Activated CD4-positive, alpha-beta T cell treated with anti-CD3 and anti-CD28 coated beads for 36 hours (primary cell): ENCODE data around the gene EFNA4. TPM values are rescaled to one million over a fixed set of nuclear protein-coding genes. Genes with fewer than 3 reads are reported as not detected.
A peak's percentile ranks its signal among the peaks of the same experiment; 100 is the strongest.

Experiments used
- ATAC-seq: fragments of 200-7000 bp; cut with Tn5 transposase; one replicate; pipeline ENCODE4 v1.10.0; 2021; ENCODE audit warnings: mild to moderate bottlenecking, moderate library complexity
- CTCF ChIA-PET: fragments of 350-600 bp; sonication (Branson Sonifier 250); formaldehyde crosslinking; loops from one replicate; lab custom pipeline; 2021; ENCODE audit warnings: antibody characterized with exemption; lab: Charles Lee
- POLR2A ChIA-PET: fragments of 350-600 bp; sonication (Branson Sonifier 250); formaldehyde crosslinking; loops from one replicate; lab custom pipeline; 2021; ENCODE audit warnings: antibody characterized with exemption, inconsistent platforms; lab: Charles Lee
- DNase-seq: peaks from one replicate; pipeline ENCODE4 v3.0.0-alpha.2; 2020
- H3K27ac Mint-ChIP-seq: one replicate; pipeline ENCODE4 v1.8.0; 2021; ENCODE audit warnings: mixed read lengths
- H3K27me3 Mint-ChIP-seq: one replicate; pipeline ENCODE4 v1.8.0; 2021; ENCODE audit warnings: mixed read lengths
- H3K36me3 Mint-ChIP-seq: one replicate; pipeline ENCODE4 v1.8.0; 2021; ENCODE audit warnings: low read depth, mixed read lengths
- H3K4me1 Mint-ChIP-seq: one replicate; pipeline ENCODE4 v1.8.0; 2021; ENCODE audit warnings: mixed read lengths
- H3K4me3 Mint-ChIP-seq: one replicate; pipeline ENCODE4 v1.8.0; 2021; ENCODE audit warnings: mild to moderate bottlenecking, moderate library complexity, mixed read lengths
- H3K9me3 Mint-ChIP-seq: one replicate; pipeline ENCODE4 v1.8.0; 2021; ENCODE audit warnings: low read depth, mixed read lengths
- intact Hi-C, 2 experiments: fragments of 100-400 bp; cut with DNase I in 1 of 2; cut with micrococcal nuclease in 1 of 2; formaldehyde crosslinking; loops; one replicate each; pipeline versions ENCODE4 v1.14.2 to v1.15.1; 2022 to 2024; cut with DNase I, micrococcal nuclease
- total RNA-seq, 2 experiments: library from RNA; stranded (reverse); gene quantifications; one replicate each; pipeline ENCODE4 v1.2.3, GENCODE V29; 2021

EFNA4 gene
- total RNA-seq, 2 experiments from 2014 or later = 6.3 to 6.5 TPM

GRCh38 chr1:155043301-155043702 is 20.2 kb upstream of the EFNA4 start:
- no peak overlapping the region for H3K27ac Mint-ChIP-seq
- no peaks in the 10 kb centered on the region for H3K9me3 Mint-ChIP-seq
- no peak for DNase-seq
- intact Hi-C loops = no loop called here
- ChIA-PET POLR2A (no interaction called here), CTCF (interaction anchor here (0.6 to 6.5 kb wide), 8 partner anchors 9 to 130 kb away, joined by 3 to 67 read pairs (median 6); partner anchors contain the start of gene KRTCAP2)
- H3K27me3 Mint-ChIP-seq = no peaks in the 10 kb centered on the region
- ATAC-seq = no peak
- peaks cover 11% of the 10 kb centered on the region for H3K4me1 Mint-ChIP-seq
- no peak overlapping the region for H3K4me3 Mint-ChIP-seq
- H3K36me3 Mint-ChIP-seq = no peaks in the 10 kb centered on the region

- intact Hi-C loops = no loop called here
- Mint-ChIP-seq H3K4me3 (no peak overlapping the region), H3K4me1 (peaks cover 11% of the 10 kb centered on the region), H3K27me3 (no peaks in the 10 kb centered on the region), H3K9me3 (no peaks in the 10 kb centered on the region), H3K36me3 (no peaks in the 10 kb centered on the region), H3K27ac (no peak overlapping the region)
- DNase-seq (no peak), ATAC-seq (no peak)
- POLR2A ChIA-PET = no interaction called here
- CTCF ChIA-PET = interaction anchor here (0.6 to 6.5 kb wide), 19 partner anchors 9 to 452 kb away, joined by 3 to 67 read pairs (median 4); partner anchors contain the start of gene KRTCAP2
These were observed 19.7 kb upstream of the EFNA4 start for GRCh38 chr1:155043793-155044192.

- POLR2A ChIA-PET = no interaction called here
- Mint-ChIP-seq H3K4me3 (no peak overlapping the region), H3K27ac (no peak overlapping the region), H3K27me3 (no peaks in the 10 kb centered on the region), H3K9me3 (no peaks in the 10 kb centered on the region), H3K4me1 (peaks cover 11% of the 10 kb centered on the region), H3K36me3 (no peaks in the 10 kb centered on the region)
- no peak for DNase-seq
- ATAC-seq = no peak
- intact Hi-C loops = no loop called here
- CTCF ChIA-PET = interaction anchor here (0.5 to 6.5 kb wide), 23 partner anchors 8 to 453 kb away, joined by 3 to 67 read pairs (median 4); partner anchors contain the start of genes DCST1, DCST2 and KRTCAP2
These were observed 19.2 kb upstream of the EFNA4 start for GRCh38 chr1:155044365-155044764.

- H3K4me1 Mint-ChIP-seq = peaks cover 15% of the 10 kb centered on the region
- no peaks in the 10 kb centered on the region for H3K27me3 Mint-ChIP-seq
- DNase-seq (peak; percentile 81), ATAC-seq (peak; percentile 98)
- ChIA-PET CTCF (interaction anchor here (0.5 to 6.5 kb wide), 22 partner anchors 8 to 295 kb away, joined by 3 to 67 read pairs (median 4); partner anchors contain the start of genes DCST1, DCST2 and KRTCAP2), POLR2A (no interaction called here)
- H3K36me3 Mint-ChIP-seq = no peaks in the 10 kb centered on the region
- intact Hi-C loops = loop anchor here (1.0 kb wide), 2 partner anchors 16 to 39 kb away; no protein-coding TSS in a partner anchor
- H3K27ac Mint-ChIP-seq = no peak overlapping the region
- H3K4me3 Mint-ChIP-seq = no peak overlapping the region
- no peaks in the 10 kb centered on the region for H3K9me3 Mint-ChIP-seq
These were observed 18.5 kb upstream of the EFNA4 start for GRCh38 chr1:155044812-155045657.

- no peak overlapping the region for H3K4me3 Mint-ChIP-seq
- H3K27ac Mint-ChIP-seq = no peak overlapping the region
- ATAC-seq (no peak), DNase-seq (no peak)
- POLR2A ChIA-PET = interaction anchor here (0.7 kb wide), 1 partner anchor 112 kb away, joined by 3 read pairs; the partner anchor contains the start of gene PMVK
- H3K27me3 Mint-ChIP-seq = no peaks in the 10 kb centered on the region
- H3K36me3 Mint-ChIP-seq = no peaks in the 10 kb centered on the region
- CTCF ChIA-PET = interaction anchor here (1.0 to 1.5 kb wide), 4 partner anchors 32 to 64 kb away, joined by 3 to 5 read pairs (median 4); no protein-coding TSS in a partner anchor
- intact Hi-C loops = no loop called here
- H3K9me3 Mint-ChIP-seq = no peaks in the 10 kb centered on the region
- peaks cover 31% of the 10 kb centered on the region for H3K4me1 Mint-ChIP-seq
These were observed 14.8 kb upstream of the EFNA4 start for GRCh38 chr1:155048449-155049334.

GRCh38 chr1:155049651-155050559 is 13.6 kb upstream of the EFNA4 start:
- H3K9me3 Mint-ChIP-seq = no peaks in the 10 kb centered on the region

GRCh38 chr1:155050560-155051341 is 12.8 kb upstream of the EFNA4 start, which contains the start of gene ADAM15:
Gene ADAM15, plus strand, starts transcription at chr1:155051316. Its CDS starts 71 bp downstream, at chr1:155051387.
- DNase-seq = peak; percentile 90
- intact Hi-C loops = loop anchor here (1.0 to 5.0 kb wide), 14 partner anchors 11 to 177 kb away; partner anchors contain the start of genes FLAD1 (in 2 of the 2), CKS1B (in 1 of the 2), EFNA4 (in 1 of the 2) and KRTCAP2 (in 1 of the 2)
- H3K9me3 Mint-ChIP-seq = no peaks in the 10 kb centered on the region
- no peaks in the 10 kb centered on the region for H3K27me3 Mint-ChIP-seq
- ChIA-PET CTCF (interaction anchor here (0.6 to 3.1 kb wide), 25 partner anchors 8 to 514 kb away, joined by 3 to 26 read pairs (median 4); partner anchors contain the start of genes EFNA3, EFNA4, KRTCAP2 and TRIM46), POLR2A (interaction anchor here (0.6 to 1.3 kb wide), 4 partner anchors 34 to 1117 kb away, joined by 3 to 5 read pairs (median 4); partner anchors contain the start of gene PMVK)
- H3K4me3 Mint-ChIP-seq = peak within 1 kb of the TSS; percentile 74
- peaks cover 20% of the 10 kb centered on the region for H3K4me1 Mint-ChIP-seq
- peak within 1 kb of the TSS; percentile 80 for H3K27ac Mint-ChIP-seq
- H3K36me3 Mint-ChIP-seq = peaks cover 6% of the 10 kb centered on the region
- ATAC-seq = peak; percentile 78

More at GRCh38 chr1:155049651-155050559, 13.6 kb upstream of the EFNA4 start:
- intact Hi-C loops = loop anchor here (1.0 to 5.0 kb wide), 5 partner anchors 33 to 123 kb away; partner anchors contain the start of genes FLAD1 (in 1 of the 2), KRTCAP2 (in 1 of the 2), PYGO2 (in 1 of the 2) and TRIM46 (in 1 of the 2)
- peaks cover 26% of the 10 kb centered on the region for H3K4me1 Mint-ChIP-seq
- peak overlapping the region; percentile 51 for H3K27ac Mint-ChIP-seq
- peak overlapping the region; percentile 74 for H3K4me3 Mint-ChIP-seq
- H3K27me3 Mint-ChIP-seq = no peaks in the 10 kb centered on the region
- CTCF ChIA-PET = interaction anchor here (0.6 to 3.1 kb wide), 11 partner anchors 11 to 1059 kb away, joined by 3 to 26 read pairs (median 3); partner anchors contain the start of genes KRTCAP2 and TRIM46
- POLR2A ChIA-PET = interaction anchor here (0.6 to 1.3 kb wide), 3 partner anchors 35 to 114 kb away, joined by 3 to 4 read pairs (median 3); partner anchors contain the start of gene PMVK
- DNase-seq = no peak
- no peak for ATAC-seq
- H3K36me3 Mint-ChIP-seq = no peaks in the 10 kb centered on the region

GRCh38 chr1:155051342-155051776 is 12.2 kb upstream of the EFNA4 start:
- peaks cover 20% of the 10 kb centered on the region for H3K4me1 Mint-ChIP-seq
- intact Hi-C loops = loop anchor here (1.0 to 5.0 kb wide), 13 partner anchors 10 to 176 kb away; partner anchors contain the start of genes FLAD1 (in 2 of the 2), CKS1B (in 1 of the 2), EFNA4 (in 1 of the 2) and KRTCAP2 (in 1 of the 2)
- no peaks in the 10 kb centered on the region for H3K9me3 Mint-ChIP-seq
- no peak overlapping the region for H3K27ac Mint-ChIP-seq
- CTCF ChIA-PET = interaction anchor here (0.6 to 3.1 kb wide), 22 partner anchors 9 to 514 kb away, joined by 3 to 26 read pairs (median 4); partner anchors contain the start of genes EFNA3, EFNA4, KRTCAP2 and TRIM46
- H3K27me3 Mint-ChIP-seq = no peaks in the 10 kb centered on the region
- POLR2A ChIA-PET = interaction anchor here (0.6 to 1.3 kb wide), 3 partner anchors 115 to 1116 kb away, joined by 3 to 5 read pairs (median 4); partner anchors contain the start of gene PMVK
- H3K36me3 Mint-ChIP-seq = peaks cover 10% of the 10 kb centered on the region
- no peak for DNase-seq
- ATAC-seq = peak; percentile 2
- peak overlapping the region; percentile 69 for H3K4me3 Mint-ChIP-seq
